Uterus (tissue), 2 donors: ENCODE data around the gene GNG12.

Experiments
- POLR2A ChIP-seq, 2 donors: fragments of 450-650 bp; IDR thresholded peaks; one replicate each; pipeline ENCODE4 v1.6.1; 2016; ENCODE audit warnings: antibody characterized with exemption in 2 of 2, mild to moderate bottlenecking in 1 of 2, moderate library complexity in 1 of 2
- TF ChIP-seq, protein P1 (sequence below), 4 experiments: fragments of 200-600 bp in 2 of 4; fragments of 450-650 bp in 2 of 4; sonication (generic) in 2 of 4; IDR thresholded peaks; one replicate each; pipeline ENCODE4 v1.5.1; 2016 to 2019; ENCODE audit warnings: antibody characterized with exemption in 4 of 4, mild to moderate bottlenecking in 2 of 4, moderate library complexity in 1 of 4

DNA sequence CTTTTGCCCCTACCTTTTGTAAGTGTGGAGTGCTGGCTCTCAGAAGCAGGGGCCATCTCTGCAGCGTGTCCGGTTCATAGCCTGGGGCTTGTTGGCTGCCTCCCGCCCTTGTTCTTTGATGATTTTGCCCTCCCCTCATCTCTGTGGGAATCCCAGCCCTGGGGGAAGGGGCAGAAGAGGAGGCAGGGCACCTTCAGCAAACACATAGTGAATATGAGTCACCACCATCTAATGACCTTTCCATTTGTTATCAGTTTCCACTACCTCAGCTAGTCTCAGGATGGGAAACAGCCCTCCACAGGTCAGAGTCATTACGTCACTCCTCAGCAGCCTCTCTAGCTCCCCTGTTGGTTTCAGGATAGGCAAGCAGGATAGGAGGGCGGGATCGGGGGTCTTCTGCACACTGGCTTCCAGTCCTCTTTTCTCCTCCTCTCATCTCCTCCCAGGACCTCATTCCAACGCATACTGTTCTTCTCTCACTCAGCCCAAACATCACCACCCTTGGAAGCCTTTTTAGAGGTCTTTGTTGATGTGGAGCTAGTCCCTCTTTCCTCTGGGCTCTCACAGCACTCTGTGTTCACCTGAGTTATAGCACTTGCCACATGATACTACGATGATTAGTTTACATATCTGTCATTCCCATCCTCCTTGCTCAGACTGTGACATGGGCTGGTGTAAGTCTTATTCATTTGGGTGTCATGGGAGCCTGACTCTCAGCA, 132.4 kb downstream of the GNG12 start:
- TF ChIP-seq, protein P1, sequence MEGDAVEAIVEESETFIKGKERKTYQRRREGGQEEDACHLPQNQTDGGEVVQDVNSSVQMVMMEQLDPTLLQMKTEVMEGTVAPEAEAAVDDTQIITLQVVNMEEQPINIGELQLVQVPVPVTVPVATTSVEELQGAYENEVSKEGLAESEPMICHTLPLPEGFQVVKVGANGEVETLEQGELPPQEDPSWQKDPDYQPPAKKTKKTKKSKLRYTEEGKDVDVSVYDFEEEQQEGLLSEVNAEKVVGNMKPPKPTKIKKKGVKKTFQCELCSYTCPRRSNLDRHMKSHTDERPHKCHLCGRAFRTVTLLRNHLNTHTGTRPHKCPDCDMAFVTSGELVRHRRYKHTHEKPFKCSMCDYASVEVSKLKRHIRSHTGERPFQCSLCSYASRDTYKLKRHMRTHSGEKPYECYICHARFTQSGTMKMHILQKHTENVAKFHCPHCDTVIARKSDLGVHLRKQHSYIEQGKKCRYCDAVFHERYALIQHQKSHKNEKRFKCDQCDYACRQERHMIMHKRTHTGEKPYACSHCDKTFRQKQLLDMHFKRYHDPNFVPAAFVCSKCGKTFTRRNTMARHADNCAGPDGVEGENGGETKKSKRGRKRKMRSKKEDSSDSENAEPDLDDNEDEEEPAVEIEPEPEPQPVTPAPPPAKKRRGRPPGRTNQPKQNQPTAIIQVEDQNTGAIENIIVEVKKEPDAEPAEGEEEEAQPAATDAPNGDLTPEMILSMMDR (IDR thresholded peaks at IDR 0.05): peak in 2 of 4 experiments; percentile 9 to 20
- TF ChIP-seq POLR2A (IDR thresholded peaks at IDR 0.05): no peak
